ENCODE results near the gene FSTL3. TPM values are rescaled to one million over a fixed set of nuclear protein-coding genes. Genes with fewer than 3 reads are reported as not detected.

Gene FSTL3
- total and polyA plus RNA-seq, 2 of the 8 experiments (the other 6 are each of a cell fraction or from before 2014, with no cell fraction given) = 8.1 to 11.8 TPM

DNA sequence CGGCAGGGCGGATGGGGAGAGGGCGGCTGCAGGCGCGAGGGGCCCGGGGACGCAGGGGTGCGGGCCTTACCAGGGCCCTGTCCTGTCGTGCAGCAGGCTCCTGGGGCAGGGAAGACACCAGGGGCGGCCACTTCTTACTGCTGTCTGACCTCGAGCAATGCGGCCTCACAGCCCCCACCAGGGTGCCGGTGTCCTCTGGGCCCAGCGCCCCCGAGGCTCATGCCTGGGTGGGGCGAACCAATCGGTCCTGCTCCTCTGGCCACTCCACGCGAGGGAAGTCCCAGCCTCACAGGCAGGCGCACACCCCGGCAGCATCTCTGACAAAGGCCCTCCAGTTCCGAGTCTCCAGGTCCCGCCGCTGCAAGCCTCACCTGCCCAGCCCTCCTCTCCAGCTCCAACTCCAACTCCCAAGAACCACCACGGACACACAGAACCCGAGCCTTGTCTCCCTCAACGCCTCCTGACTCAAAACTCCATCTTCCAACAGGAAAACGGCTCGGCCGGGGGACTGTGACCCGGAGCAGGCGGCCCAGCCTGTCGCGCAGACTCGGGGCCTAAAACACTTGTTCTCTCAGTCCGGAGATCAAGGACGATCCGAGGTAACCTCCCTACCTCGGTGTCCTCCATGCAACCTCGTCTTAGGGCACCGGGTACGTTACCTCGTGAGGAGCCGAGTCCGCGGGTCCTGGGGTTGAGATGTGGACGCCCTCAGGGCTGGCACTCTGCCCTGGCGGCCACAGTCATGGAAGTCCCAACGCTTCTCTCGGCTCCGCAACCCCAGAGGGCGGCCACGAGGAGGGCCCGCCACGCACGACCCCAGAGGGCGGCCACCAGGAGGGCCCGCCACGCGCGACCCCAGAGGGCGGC, 30.0 kb upstream of the FSTL3 start:
- H3K9me3 ChIP-seq (ENCODE audit: insufficient read depth in 2 of 2, low read depth in 1 of 2, low read length in 1 of 2) = no peaks in the 10 kb centered on the region
- H3K79me1 ChIP-seq (ENCODE audit: low read depth, low read length) = no peaks in the 10 kb centered on the region
- no peak overlapping the region for H4K91ac ChIP-seq (replicated peaks; ENCODE audit: insufficient read length, low read length)
- FAIRE-seq (no peak), DNase-seq (ENCODE audit: low read depth in 1 of 2, low spot score in 2 of 2) (no peak)
- no peak overlapping the region for H3K9ac ChIP-seq (replicated peaks in 1 of 4; ENCODE audit: extremely low read depth in 1 of 4, low read depth in 3 of 4, low read length in 3 of 4)
- H3K4me1 ChIP-seq (replicated peaks in 1 of 4; ENCODE audit: control insufficient read depth in 3 of 4, insufficient read depth in 4 of 4, low read length in 3 of 4) = no peaks in the 10 kb centered on the region
- no peak overlapping the region for H4K5ac ChIP-seq (ENCODE audit: insufficient read length, low read depth, low read length)
- H2AFZ ChIP-seq (ENCODE audit: low read length) = no peak overlapping the region
- peaks cover 0 to 54% (median 17%) of the 10 kb centered on the region in 4 experiments; a peak in 6 of 8 replicates for H3K36me3 ChIP-seq (ENCODE audit: control insufficient read depth in 2 of 4, insufficient read depth in 4 of 4, low read length in 3 of 4)
- no peak overlapping the region for H4K8ac ChIP-seq (ENCODE audit: extremely low read depth, insufficient read depth, low read length)
- H3K23ac ChIP-seq (ENCODE audit: insufficient read length) = no peak overlapping the region
- H3K27me3 ChIP-seq (replicated peaks in 1 of 4; ENCODE audit: control insufficient read depth in 3 of 4, extremely low read depth in 1 of 4, insufficient read depth in 3 of 4, low read length in 3 of 4) = no peaks in the 10 kb centered on the region
- no peak overlapping the region for H2AK5ac ChIP-seq (ENCODE audit: low read depth, low read length)
- peaks cover 0 to 9% of the 10 kb centered on the region in 2 experiments for H4K20me1 ChIP-seq (replicated peaks in 1 of 2; ENCODE audit: control insufficient read depth in 1 of 2, insufficient read depth in 2 of 2, low read length in 2 of 2)
- WGBS, 2 experiments (ENCODE audit: extremely low coverage in 1 of 2, insufficient coverage in 1 of 2, insufficient read length in 1 of 2, insufficient replicate concordance in 2 of 2, low coverage in 1 of 2, low lambda C conversion rate in 2 of 2, missing lambda C conversion rate in 1 of 2) = 93% methylated on average over 45 of the region's 62 CpGs; no CpG with 5 or more reads in 1 of the 2 experiments
- H2BK12ac ChIP-seq (ENCODE audit: low read depth, low read length) = no peak overlapping the region
- H2BK5ac ChIP-seq (ENCODE audit: low read depth, low read length) = no peak overlapping the region
- no peak overlapping the region for H2BK15ac ChIP-seq (ENCODE audit: low read length)
- H3K79me2 ChIP-seq (ENCODE audit: control insufficient read depth in 1 of 2, insufficient read depth in 2 of 2, low read length in 2 of 2) = no peaks in the 10 kb centered on the region
- H3K18ac ChIP-seq (ENCODE audit: extremely low read depth, low read length) = no peak overlapping the region
- ChIA-PET CTCF (ENCODE audit: partially characterized antibody) (interaction anchor here (0.6 to 1.5 kb wide), 3 partner anchors 12 to 91 kb away, joined by 3 to 6 read pairs (median 4); no protein-coding TSS in a partner anchor), POLR2A (ENCODE audit: partially characterized antibody) (interaction anchor here (0.7 to 2.3 kb wide), 5 partner anchors 10 to 163 kb away, joined by 3 to 9 read pairs (median 3); no protein-coding TSS in a partner anchor)
- no peak overlapping the region for H3K4ac ChIP-seq (replicated peaks; ENCODE audit: insufficient read length, low read depth, low read length)
- no peak overlapping the region for H3K56ac ChIP-seq (replicated peaks; ENCODE audit: insufficient read length, low read depth, low read length)
- H2BK120ac ChIP-seq (replicated peaks; ENCODE audit: low read depth, low read length) = no peak overlapping the region
- H3K27ac ChIP-seq (ENCODE audit: low read depth, low read length) = no peak overlapping the region
- H3K14ac ChIP-seq (ENCODE audit: insufficient read length) = no peak overlapping the region
- H3K23me2 ChIP-seq (ENCODE audit: low read depth, low read length) = no peaks in the 10 kb centered on the region
- no peak overlapping the region for H2BK20ac ChIP-seq (ENCODE audit: low read length)
- H3K4me3 ChIP-seq (ENCODE audit: extremely low read depth in 1 of 4, insufficient read depth in 2 of 4, low read depth in 3 of 4, low read length in 4 of 4) = no peak overlapping the region
- no peak overlapping the region for H3K4me2 ChIP-seq (ENCODE audit: insufficient read depth in 1 of 2, low read depth in 2 of 2, low read length in 2 of 2)
- TF ChIP-seq NANOG (IDR thresholded peaks at IDR 0.05; ENCODE audit: insufficient read depth, low read depth, low read length, poor library complexity, severe bottlenecking) = no peak
- no peak for TF ChIP-seq KDM1A (IDR thresholded peaks at IDR 0.05; ENCODE audit: borderline replicate concordance, low read length)
- no peak for TF ChIP-seq CHD1 (IDR thresholded peaks at IDR 0.05; ENCODE audit: low read depth, low read length)
- TF ChIP-seq TBP (IDR thresholded peaks at IDR 0.05; ENCODE audit: low read depth, low read length) = no peak
- no peak for TF ChIP-seq BACH1 (IDR thresholded peaks at IDR 0.05; ENCODE audit: low read length)
- TF ChIP-seq FOSL1 (IDR thresholded peaks at IDR 0.05; ENCODE audit: insufficient read depth, low read depth, low read length) = no peak
- TF ChIP-seq, protein P1, sequence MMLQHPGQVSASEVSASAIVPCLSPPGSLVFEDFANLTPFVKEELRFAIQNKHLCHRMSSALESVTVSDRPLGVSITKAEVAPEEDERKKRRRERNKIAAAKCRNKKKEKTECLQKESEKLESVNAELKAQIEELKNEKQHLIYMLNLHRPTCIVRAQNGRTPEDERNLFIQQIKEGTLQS (IDR thresholded peaks at IDR 0.05; ENCODE audit: insufficient read depth, low read depth, low read length) = no peak
- TF ChIP-seq MAFK (IDR thresholded peaks at IDR 0.05; ENCODE audit: low read depth, low read length) = no peak
- no peak for TF ChIP-seq SIN3A (conservative IDR thresholded peaks at IDR 0.05 in 1 of 2, IDR thresholded peaks at IDR 0.05 in 1 of 2; ENCODE audit: low read depth in 1 of 2, low read length in 2 of 2)
- TF ChIP-seq RNF2 (IDR thresholded peaks at IDR 0.05; ENCODE audit: borderline replicate concordance, low read depth, low read length, missing control alignments, poor library complexity, severe bottlenecking) = no peak
- TF ChIP-seq YY1 (IDR thresholded peaks at IDR 0.05; ENCODE audit: low read depth, low read length) = no peak
